Activated effector memory CD4-positive, alpha-beta T cell treated with anti-CD3 and anti-CD28 coated beads, Interleukin-2, amount 50 U/mL, for 16 hours (primary cell): ENCODE measurements around the gene ARHGEF3.
A peak's percentile ranks its signal among the peaks of the same experiment; 100 is the strongest.

Experiments
- DNase-seq: peaks from one replicate; pipeline ENCODE4 v3.0.0-alpha.2; 2020

ARHGEF3 gene

GRCh38 chr3:56795097-56795828, 6.5 kb downstream of the ARHGEF3 start:
- DNase-seq, result no peak

DNA sequence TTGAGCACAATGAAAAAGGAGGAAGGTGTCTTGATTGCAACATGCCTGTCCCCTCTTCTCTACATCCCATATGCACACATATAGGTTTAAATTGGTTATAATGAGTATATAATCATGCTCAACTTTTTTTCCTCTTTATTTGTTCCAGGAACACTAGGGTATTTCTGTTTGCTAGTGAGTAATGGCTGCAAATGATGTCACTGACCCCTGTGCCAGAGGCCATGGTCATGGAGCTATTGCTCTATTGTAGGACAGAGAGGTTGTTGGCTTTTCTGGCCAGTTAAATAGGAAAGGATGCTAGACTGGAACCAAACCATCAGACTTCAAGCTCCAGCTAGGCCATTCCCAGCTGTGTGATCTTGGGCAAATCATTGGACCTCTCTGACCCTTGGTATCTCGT, 9.6 kb downstream of the ARHGEF3 start:
- no peak for DNase-seq

- DNase-seq, result no peak
These were observed 11.5 kb downstream of the ARHGEF3 start for GRCh38 chr3:56790016-56790821.

DNA sequence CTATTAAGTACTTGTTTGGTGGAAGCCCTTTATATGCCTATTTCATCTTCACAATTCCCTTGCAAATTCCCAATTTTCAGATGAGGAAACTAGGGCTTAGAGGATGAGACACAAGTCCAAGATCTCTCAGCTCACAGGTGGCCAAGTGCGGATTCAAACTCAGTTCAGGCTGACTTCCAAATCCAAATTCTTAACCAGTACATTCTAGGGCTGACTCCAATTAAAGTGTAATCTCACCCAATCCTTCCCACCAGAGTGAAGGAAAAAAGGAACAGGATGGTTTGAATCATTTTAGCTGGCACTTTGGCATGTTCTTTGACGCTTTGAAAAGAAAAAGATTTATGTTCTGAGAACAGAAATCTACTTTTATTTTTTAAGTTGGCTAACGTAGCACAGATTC, 12.7 kb downstream of the ARHGEF3 start:
- DNase-seq, result no peak

- no peak for DNase-seq
These were observed 13.2 kb downstream of the ARHGEF3 start for GRCh38 chr3:56788521-56788920.

- DNase-seq, result peak; percentile 69
These were observed 13.9 kb downstream of the ARHGEF3 start for GRCh38 chr3:56787784-56788256.

DNA sequence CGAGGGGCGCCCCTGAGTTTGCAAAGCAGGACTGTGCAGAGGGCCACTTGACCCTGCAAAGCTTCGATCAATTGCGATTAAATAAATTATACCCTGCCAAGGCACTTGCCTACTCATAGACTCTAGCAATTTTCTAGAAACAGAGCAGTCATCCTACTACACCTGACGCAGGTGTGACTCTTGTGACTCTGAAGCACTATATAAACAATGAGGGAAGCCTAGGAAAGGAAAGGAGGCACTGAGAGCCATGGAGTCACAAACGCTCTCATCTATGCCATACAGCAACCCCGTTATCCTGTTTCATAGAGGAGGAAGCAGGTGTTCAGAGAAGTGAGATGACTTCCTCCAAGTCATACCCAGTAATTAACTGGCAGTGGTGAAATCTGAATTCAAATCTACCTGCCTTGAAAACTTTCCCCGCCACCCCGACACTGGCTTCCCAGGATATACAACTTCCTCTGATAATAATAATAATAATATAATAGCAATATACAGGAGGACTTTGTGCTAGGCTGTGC, 14.4 kb downstream of the ARHGEF3 start:
- DNase-seq, result no peak

- DNase-seq, result no peak
These were observed 16.2 kb downstream of the ARHGEF3 start for GRCh38 chr3:56785499-56785898.

- no peak for DNase-seq
These were observed 17.2 kb downstream of the ARHGEF3 start for GRCh38 chr3:56784448-56785001.

GRCh38 chr3:56783644-56784447, 17.9 kb downstream of the ARHGEF3 start:
- DNase-seq, result peak; percentile 84

- DNase-seq, result no peak
These were observed 18.8 kb downstream of the ARHGEF3 start for GRCh38 chr3:56782906-56783305.

GRCh38 chr3:56782215-56782614, 19.5 kb downstream of the ARHGEF3 start:
- no peak for DNase-seq

- DNase-seq, result no peak
These were observed 20.0 kb downstream of the ARHGEF3 start for GRCh38 chr3:56781762-56782161.

- DNase-seq, result no peak
These were observed 20.8 kb downstream of the ARHGEF3 start for GRCh38 chr3:56780936-56781335.

GRCh38 chr3:56778893-56779292, 22.9 kb downstream of the ARHGEF3 start:
- DNase-seq, result no peak

DNA sequence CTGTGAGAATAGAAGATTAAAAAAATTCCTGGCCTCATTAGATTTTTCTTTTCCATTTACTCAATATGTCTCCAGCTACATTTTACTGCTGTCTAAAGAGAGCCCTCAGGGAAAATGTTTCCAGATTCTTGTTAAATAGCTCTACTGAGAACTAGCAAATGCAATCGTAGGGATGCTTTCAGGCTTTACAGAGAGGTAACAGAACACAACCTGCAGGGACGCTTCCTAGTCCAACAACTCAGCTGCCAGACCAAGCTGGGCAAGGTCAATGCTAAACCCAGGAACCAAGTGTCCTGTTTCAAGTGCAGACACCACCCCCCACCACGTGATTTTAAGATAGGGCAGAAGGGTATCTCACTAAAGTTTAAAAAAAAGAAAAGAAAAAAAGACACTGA, 25.2 kb downstream of the ARHGEF3 start:
- DNase-seq, result no peak

DNA sequence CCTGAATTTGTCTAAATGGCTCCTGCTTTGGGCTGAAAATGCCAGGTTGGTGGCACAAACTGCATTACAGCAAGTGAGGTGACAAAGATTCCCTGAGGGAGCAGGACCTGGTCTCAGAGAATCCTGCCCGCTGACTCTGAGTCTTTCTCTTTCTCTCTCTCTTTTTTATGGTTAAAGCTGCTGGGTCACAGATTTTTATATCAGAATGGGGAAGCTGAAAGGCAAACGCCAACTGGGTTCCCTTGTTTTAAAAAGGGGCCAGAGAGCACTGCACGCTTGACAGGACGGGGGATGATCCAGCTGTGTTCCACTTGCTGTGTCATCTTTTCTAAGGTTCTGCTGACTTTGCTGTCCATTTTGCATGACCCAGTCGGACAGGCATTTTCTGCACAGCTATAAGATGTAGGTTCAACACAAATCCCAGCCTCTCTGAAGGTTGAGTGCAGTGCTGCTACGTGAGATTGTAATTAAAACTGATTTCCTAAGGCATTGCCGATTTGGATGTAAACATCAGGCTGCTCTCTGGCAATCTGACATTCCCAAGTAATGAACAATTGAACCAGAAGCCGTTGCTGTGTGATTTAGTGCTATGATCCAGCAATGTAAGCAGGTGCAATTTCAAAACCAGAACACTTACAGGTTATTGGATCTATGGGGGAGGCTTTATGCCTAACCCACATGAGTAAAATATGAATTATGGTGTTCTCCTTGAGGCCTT, 25.8 kb downstream of the ARHGEF3 start:
- DNase-seq, result no peak

DNA sequence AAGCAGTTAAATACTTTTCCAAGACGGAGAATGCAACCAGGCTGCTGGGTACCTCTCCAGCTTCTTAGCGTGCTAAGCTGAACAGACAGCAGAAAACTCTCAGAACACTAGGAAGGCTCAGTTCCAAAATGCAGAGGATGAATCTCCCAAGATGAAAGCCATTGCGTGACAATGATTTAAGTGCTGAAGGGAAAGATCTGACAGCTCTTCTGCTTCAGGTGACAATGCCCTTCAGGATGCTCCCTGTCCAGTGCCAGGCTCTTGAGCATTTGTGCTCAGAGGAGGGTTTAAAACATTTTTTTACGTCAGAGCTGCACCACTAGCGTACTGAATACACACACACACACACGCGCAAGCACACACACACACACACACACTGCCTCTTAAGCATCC, 26.3 kb downstream of the ARHGEF3 start:
- DNase-seq, result no peak

- no peak for DNase-seq
These were observed 27.8 kb downstream of the ARHGEF3 start for GRCh38 chr3:56773986-56774385.

- no peak for DNase-seq
These were observed 28.5 kb downstream of the ARHGEF3 start for GRCh38 chr3:56772952-56773938.

DNA sequence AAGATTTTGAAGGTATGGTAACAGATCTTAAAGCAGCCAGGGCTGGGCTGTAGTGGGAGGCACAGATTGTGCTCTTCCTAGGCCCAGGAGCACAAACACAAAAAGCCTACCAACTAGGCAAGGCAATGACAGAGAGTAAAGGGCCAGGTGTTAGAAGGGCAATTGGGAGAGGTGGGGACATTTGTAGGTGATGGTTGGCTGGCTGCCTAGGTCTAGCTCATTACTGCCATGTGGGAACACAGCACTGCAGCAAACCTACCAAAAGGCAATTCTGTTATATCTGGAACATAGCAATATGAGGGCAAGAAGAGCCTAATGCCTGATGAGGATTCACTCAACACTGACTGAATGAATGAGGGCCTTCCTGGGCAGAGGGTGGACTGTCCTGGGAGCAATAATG, 30.4 kb downstream of the ARHGEF3 start:
- DNase-seq, result no peak
